Naive thymus-derived CD8-positive, alpha-beta T cell (primary cell): ENCODE results near the gene FCRL1. TPM values are rescaled to one million over a fixed set of nuclear protein-coding genes. Genes with fewer than 3 reads are reported as not detected.

Experiments
- ATAC-seq, 2 donors: fragments of 150-1000 bp; cut with Tn5 transposase in 1 of 2; sonication (Bioruptor Pico), chemical (Tn5 transposase) in 1 of 2; 1 replicate in 1 of 2; 2 replicates in 1 of 2; pipeline ENCODE4 v1.10.0; 2021; ENCODE audit warnings: mild to moderate bottlenecking in 2 of 2, moderate library complexity in 2 of 2
- POLR2A ChIA-PET: fragments of 350-600 bp; sonication (Branson Sonifier 250); formaldehyde crosslinking; loops from one replicate; lab custom pipeline; 2021; ENCODE audit warnings: antibody characterized with exemption; lab: Charles Lee
- DNase-seq, 10 donors: peaks; one replicate each; pipeline versions ENCODE4 v3.0.0 to v3.0.0-alpha.2; 2020 to 2022
- H3K27ac Mint-ChIP-seq, 10 donors: one replicate each; pipeline ENCODE4 v1.8.0; 2020 to 2022; ENCODE audit warnings: mild to moderate bottlenecking in 10 of 10, mixed read lengths in 10 of 10, moderate library complexity in 4 of 10, inconsistent platforms in 1 of 10
- H3K27me3 Mint-ChIP-seq, 5 donors: one replicate each; pipeline ENCODE4 v1.8.0; 2021 to 2022; ENCODE audit warnings: mixed read lengths in 5 of 5
- H3K36me3 Mint-ChIP-seq, 3 donors: one replicate each; pipeline ENCODE4 v1.8.0; 2020 to 2022; ENCODE audit warnings: mixed read lengths in 3 of 3, mild to moderate bottlenecking in 2 of 3, inconsistent platforms in 1 of 3
- H3K4me1 Mint-ChIP-seq, 4 donors: one replicate each; pipeline ENCODE4 v1.8.0; 2021 to 2022; ENCODE audit warnings: mixed read lengths in 4 of 4
- H3K4me3 Mint-ChIP-seq, 10 donors: one replicate each; pipeline ENCODE4 v1.8.0; 2020 to 2022; ENCODE audit warnings: mild to moderate bottlenecking in 10 of 10, mixed read lengths in 10 of 10, moderate library complexity in 6 of 10, inconsistent platforms in 1 of 10
- H3K9me3 Mint-ChIP-seq, 9 donors: one replicate each; pipeline ENCODE4 v1.8.0; 2020 to 2022; ENCODE audit warnings: mixed read lengths in 9 of 9, mild to moderate bottlenecking in 3 of 9, inconsistent platforms in 1 of 9, moderate library complexity in 1 of 9
- polyA plus RNA-seq, 3 donors: library from polyadenylated mRNA; unstranded; fragments of 300-500 nt; fragmentation: Illumina TruSeq; gene quantifications; one replicate each; pipeline ENCODE4 v1.2.3, GENCODE V29; 2021
- total RNA-seq, 8 experiments: library from RNA in 2 of 8; stranded (reverse) in 2 of 8; gene quantifications; one replicate each; pipeline ENCODE4 v1.2.3 and lab custom pipeline; 2021 to 2026

FCRL1 gene
- total and polyA plus RNA-seq, 5 experiments from 2014 or later = 0.09 to 14.0 (median 6.7) TPM; not detected in 1

- H3K4me3 Mint-ChIP-seq = no peak overlapping the region
- no peaks in the 10 kb centered on the region for H3K36me3 Mint-ChIP-seq
- peaks cover 0 to 12% (median 0%) of the 10 kb centered on the region in 4 donors for H3K4me1 Mint-ChIP-seq
- no peak overlapping the region for H3K27ac Mint-ChIP-seq
- H3K27me3 Mint-ChIP-seq = peaks cover 0 to 18% (median 0%) of the 10 kb centered on the region in 5 donors
- POLR2A ChIA-PET = no interaction called here
- no peak for ATAC-seq
- no peak for DNase-seq
- no peaks in the 10 kb centered on the region for H3K9me3 Mint-ChIP-seq
Observed at GRCh38 chr1:157831968-157832626, 12.2 kb upstream of the FCRL1 start.

DNA sequence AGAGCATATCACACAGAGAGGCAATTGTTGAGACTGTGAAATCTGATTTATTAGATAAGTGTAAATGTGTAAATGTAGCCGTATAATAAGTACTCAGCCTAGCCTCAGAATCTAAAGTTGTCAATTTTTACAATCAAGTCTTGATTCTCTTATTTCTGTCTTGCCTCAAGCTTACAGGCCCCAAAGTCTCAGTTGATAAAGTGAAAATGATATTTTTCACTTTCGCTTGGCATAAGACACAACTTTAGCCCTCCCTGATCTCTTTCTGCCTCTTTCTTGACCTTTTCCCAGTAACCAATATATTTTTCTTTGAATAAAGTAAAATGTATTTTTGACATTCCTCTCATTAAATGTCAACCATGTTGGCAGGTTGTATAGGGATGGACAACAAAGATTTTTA is 11.0 kb upstream of the FCRL1 start:
- H3K4me1 Mint-ChIP-seq = peaks cover 0 to 12% (median 0%) of the 10 kb centered on the region in 4 donors
- POLR2A ChIA-PET = no interaction called here
- H3K9me3 Mint-ChIP-seq = no peaks in the 10 kb centered on the region
- H3K27me3 Mint-ChIP-seq = peaks cover 0 to 17% (median 2%) of the 10 kb centered on the region in 5 donors
- DNase-seq = no peak
- H3K36me3 Mint-ChIP-seq = no peaks in the 10 kb centered on the region
- no peak overlapping the region for H3K4me3 Mint-ChIP-seq
- no peak for ATAC-seq
- H3K27ac Mint-ChIP-seq = no peak overlapping the region

- Mint-ChIP-seq H3K27ac (no peak overlapping the region), H3K4me3 (no peak overlapping the region), H3K9me3 (peaks cover 0 to 3% (median 0%) of the 10 kb centered on the region in 9 donors), H3K4me1 (peaks cover 0 to 12% (median 0%) of the 10 kb centered on the region in 4 donors), H3K36me3 (no peaks in the 10 kb centered on the region), H3K27me3 (peaks cover 0 to 16% (median 4%) of the 10 kb centered on the region in 5 donors)
- POLR2A ChIA-PET = no interaction called here
- ATAC-seq (no peak), DNase-seq (no peak)
Observed at GRCh38 chr1:157829711-157830110, 9.8 kb upstream of the FCRL1 start.

DNA sequence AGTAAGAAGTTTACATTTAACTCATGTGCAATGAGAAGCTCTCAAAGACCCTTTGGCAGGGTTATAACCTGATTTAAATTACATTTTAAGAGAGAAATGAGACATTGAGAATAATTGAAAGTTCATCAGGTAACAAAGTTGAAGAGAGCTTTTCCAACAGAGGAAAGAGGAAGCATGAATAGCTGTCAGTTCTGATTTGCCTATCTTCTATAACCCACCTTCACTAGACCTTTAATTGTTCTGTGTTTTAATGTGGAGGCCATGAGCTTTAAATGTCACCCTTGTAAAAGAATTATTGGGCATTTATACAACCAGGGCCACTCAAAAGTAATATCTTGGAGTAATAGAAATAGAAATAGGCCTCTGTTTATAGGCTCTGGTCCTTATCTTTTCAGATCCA is 9.3 kb upstream of the FCRL1 start:
- H3K27me3 Mint-ChIP-seq = peaks cover 0 to 20% (median 5%) of the 10 kb centered on the region in 5 donors
- H3K9me3 Mint-ChIP-seq = peaks cover 0 to 3% (median 0%) of the 10 kb centered on the region in 9 donors
- ATAC-seq (no peak), DNase-seq (no peak)
- H3K4me1 Mint-ChIP-seq = peaks cover 0 to 12% (median 0%) of the 10 kb centered on the region in 4 donors
- H3K4me3 Mint-ChIP-seq = no peak overlapping the region
- no peak overlapping the region for H3K27ac Mint-ChIP-seq
- no peaks in the 10 kb centered on the region for H3K36me3 Mint-ChIP-seq
- POLR2A ChIA-PET = no interaction called here

GRCh38 chr1:157820299-157820698 is 379 bp upstream of the FCRL1 start:
- Mint-ChIP-seq H3K36me3 (no peaks in the 10 kb centered on the region), H3K27me3 (peaks cover 0 to 21% (median 9%) of the 10 kb centered on the region in 5 donors), H3K9me3 (peaks cover 0 to 3% (median 0%) of the 10 kb centered on the region in 9 donors), H3K4me1 (peaks cover 0 to 24% (median 1%) of the 10 kb centered on the region in 4 donors), H3K27ac (no peak overlapping the region), H3K4me3 (no peak overlapping the region)
- DNase-seq (no peak), ATAC-seq (no peak)
- POLR2A ChIA-PET = no interaction called here

DNA sequence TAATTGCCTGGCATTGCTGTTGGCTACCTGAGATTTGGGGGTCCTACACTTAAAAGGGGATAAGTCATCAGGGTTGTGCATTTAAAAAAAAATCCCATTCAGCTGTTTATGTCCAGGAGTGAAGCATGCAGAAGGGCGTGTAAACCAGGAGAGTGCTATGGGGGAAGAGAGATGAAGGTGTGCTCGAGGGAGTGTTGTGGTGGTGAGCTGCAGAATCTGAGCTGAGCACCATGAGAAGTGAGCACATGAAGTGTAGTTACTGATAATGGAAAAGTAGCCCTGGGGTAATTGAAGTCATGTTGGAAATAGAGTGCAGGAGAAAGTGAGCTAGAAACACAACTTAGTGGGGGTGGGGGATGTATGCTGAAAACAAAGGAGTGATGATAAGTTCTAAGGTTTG is 705 bp downstream of the FCRL1 start:
- POLR2A ChIA-PET = interaction anchor here (0.8 kb wide), 1 partner anchor 58 kb away, joined by 3 read pairs; no protein-coding TSS in a partner anchor

DNA sequence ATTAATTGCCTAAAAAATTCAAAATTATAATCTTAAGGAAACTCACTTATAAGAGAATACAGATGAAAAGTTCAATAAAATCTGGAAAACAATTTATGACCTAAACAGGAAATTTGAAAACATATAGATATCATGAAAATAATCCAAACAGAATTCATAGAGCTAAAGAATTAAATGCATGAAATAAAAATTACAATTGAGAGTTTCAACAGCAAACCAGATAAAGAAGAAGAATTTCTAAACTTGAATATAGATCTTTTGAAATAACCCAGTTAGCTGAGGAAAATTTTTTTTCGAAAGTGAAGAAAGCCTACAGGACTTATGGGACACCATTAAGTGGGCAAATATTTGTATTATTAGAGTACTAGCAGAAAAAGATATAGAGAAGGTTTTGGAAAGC is 6.7 kb downstream of the FCRL1 start:
- no peak for DNase-seq
- peaks cover 0 to 41% (median 20%) of the 10 kb centered on the region in 9 donors for H3K9me3 Mint-ChIP-seq
- ATAC-seq = no peak
- peak overlapping the region in 1 of 10 donors; percentile 44 for H3K27ac Mint-ChIP-seq
- H3K27me3 Mint-ChIP-seq = peaks cover 9 to 23% (median 10%) of the 10 kb centered on the region in 5 donors
- POLR2A ChIA-PET = no interaction called here
- H3K36me3 Mint-ChIP-seq = peaks cover 0 to 27% (median 2%) of the 10 kb centered on the region in 3 donors
- H3K4me1 Mint-ChIP-seq = peaks cover 0 to 36% (median 0%) of the 10 kb centered on the region in 4 donors
- no peak overlapping the region for H3K4me3 Mint-ChIP-seq

More for the DNA sequence above, 705 bp downstream of the FCRL1 start:
- DNase-seq (no peak), ATAC-seq (no peak)
- H3K27me3 Mint-ChIP-seq = peaks cover 1 to 22% (median 4%) of the 10 kb centered on the region in 5 donors
- H3K36me3 Mint-ChIP-seq = peaks cover 0 to 6% (median 2%) of the 10 kb centered on the region in 3 donors
- peaks cover 0 to 13% (median 2%) of the 10 kb centered on the region in 9 donors for H3K9me3 Mint-ChIP-seq
- H3K27ac Mint-ChIP-seq = no peak overlapping the region
- H3K4me1 Mint-ChIP-seq = peaks cover 0 to 25% (median 1%) of the 10 kb centered on the region in 4 donors
- no peak overlapping the region for H3K4me3 Mint-ChIP-seq

DNA sequence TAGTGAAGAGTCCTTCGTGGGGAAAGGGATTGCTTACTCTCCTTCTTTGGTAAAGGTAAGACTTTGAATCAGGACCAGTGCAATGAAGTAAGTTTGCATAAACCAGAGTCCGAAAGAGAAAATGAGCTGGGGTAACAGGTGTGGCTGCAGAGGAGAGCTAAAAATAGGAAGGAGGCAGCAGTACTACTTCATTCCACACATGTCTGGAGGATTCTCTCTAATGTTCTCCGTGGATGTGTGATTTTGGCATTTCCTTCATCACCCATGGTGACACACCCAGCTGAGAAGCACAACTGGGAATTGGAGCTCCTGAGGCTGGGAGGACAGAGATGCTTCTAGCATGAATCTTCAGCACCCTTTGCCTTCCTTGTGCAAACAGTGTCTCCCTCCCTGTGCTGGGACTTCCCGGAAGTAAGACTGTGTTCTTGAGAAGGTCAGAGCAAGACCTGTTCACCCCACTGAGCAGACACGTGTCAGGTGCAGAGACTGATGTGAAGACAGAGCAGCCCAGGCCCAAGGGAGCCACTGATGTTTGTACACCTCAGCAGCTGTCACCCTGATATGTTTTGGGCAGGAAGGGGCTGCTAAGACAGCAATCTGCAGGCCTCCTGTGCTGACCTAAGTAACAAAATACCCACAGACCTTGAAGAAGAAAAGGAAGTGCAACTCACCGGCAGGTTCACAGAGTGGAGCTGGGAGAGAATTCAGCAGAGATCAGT is 13.3 kb downstream of the FCRL1 start:
- H3K9me3 Mint-ChIP-seq = peaks cover 0 to 5% (median 0%) of the 10 kb centered on the region in 9 donors
- peaks cover 9 to 33% (median 17%) of the 10 kb centered on the region in 5 donors for H3K27me3 Mint-ChIP-seq
- POLR2A ChIA-PET = no interaction called here
- peaks cover 0 to 5% (median 0%) of the 10 kb centered on the region in 3 donors for H3K36me3 Mint-ChIP-seq
- H3K4me3 Mint-ChIP-seq = peak overlapping the region in 2 of 10 donors; percentile 12 to 56
- DNase-seq (peak in 1 of 10 donors; percentile 33), ATAC-seq (peak; percentile 14 to 85)
- H3K4me1 Mint-ChIP-seq = peaks cover 0 to 51% (median 0%) of the 10 kb centered on the region in 4 donors
- H3K27ac Mint-ChIP-seq = peak overlapping the region in 2 of 10 donors; percentile 37 to 77

DNA sequence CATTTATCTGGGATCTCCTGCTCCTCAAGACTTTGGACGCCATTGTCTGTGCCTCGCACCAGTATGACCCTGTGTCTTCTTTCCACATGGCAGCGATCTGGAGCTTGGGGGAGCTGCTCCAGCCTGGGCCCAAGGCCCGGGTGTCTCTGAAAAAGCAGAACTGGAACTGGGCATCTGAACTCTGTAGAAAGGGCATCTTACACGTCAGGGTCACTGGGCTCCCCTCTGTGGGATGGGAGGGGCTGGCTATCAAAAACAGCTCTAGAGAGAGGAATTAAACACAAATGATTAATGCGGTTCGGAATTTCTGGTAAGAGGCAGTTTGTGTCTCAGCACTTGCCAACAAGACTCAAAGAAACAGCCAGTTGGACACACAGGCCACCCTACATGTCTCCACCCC is 16.1 kb downstream of the FCRL1 start:
- Mint-ChIP-seq H3K27me3 (peaks cover 4 to 31% (median 11%) of the 10 kb centered on the region in 5 donors), H3K27ac (peak overlapping the region in 1 of 10 donors; percentile 2), H3K4me3 (no peak overlapping the region), H3K4me1 (peaks cover 0 to 39% (median 0%) of the 10 kb centered on the region in 4 donors), H3K9me3 (no peaks in the 10 kb centered on the region), H3K36me3 (no peaks in the 10 kb centered on the region)
- ATAC-seq (no peak), DNase-seq (no peak)
- POLR2A ChIA-PET = no interaction called here

DNA sequence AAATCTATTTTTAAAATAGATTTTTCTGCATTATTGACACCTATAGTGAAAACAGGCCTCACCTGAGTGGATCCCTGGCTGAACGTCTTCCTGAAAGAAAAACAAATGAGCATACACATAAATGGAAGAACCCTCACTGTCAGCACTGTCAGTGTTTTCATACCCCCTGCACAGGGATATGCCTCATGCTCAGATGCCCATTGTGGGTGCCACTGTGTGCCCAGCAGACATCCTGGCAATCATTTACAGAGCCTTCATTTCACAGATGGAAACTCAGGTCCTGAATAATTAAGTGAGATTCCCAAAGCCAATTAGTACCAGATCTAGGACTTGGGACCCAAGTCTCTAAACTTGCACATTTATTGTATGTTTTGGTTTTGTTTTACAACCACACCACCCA is 19.9 kb downstream of the FCRL1 start:
- Mint-ChIP-seq H3K36me3 (no peaks in the 10 kb centered on the region), H3K27ac (no peak overlapping the region), H3K4me3 (no peak overlapping the region), H3K9me3 (no peaks in the 10 kb centered on the region), H3K4me1 (peaks cover 0 to 22% (median 0%) of the 10 kb centered on the region in 4 donors), H3K27me3 (peaks cover 0 to 6% (median 0%) of the 10 kb centered on the region in 5 donors)
- ATAC-seq (no peak), DNase-seq (no peak)
- POLR2A ChIA-PET = no interaction called here

DNA sequence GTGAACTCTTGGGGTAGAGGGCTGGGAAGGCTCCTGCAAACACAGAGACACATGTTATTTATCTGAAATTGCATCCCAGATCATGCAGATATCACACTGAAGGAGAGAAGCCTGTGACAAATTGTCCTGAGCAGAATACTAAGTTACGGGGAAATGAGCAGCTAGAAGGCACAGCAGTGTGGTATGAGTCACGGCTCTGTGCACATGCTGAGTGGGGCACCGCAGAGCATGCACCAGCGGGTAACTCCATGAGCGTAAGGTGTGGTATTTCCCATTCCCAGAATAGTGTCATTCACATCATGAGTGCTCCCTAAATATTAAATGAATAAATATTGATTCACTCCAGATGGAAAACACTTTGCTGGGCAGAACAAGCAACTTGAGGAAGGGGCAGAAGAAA is 21.7 kb downstream of the FCRL1 start:
- Mint-ChIP-seq H3K27me3 (peaks cover 0 to 2% (median 0%) of the 10 kb centered on the region in 5 donors), H3K27ac (no peak overlapping the region), H3K9me3 (peaks cover 0 to 14% (median 9%) of the 10 kb centered on the region in 9 donors), H3K36me3 (peaks cover 0 to 6% (median 0%) of the 10 kb centered on the region in 3 donors), H3K4me1 (peaks cover 0 to 8% (median 0%) of the 10 kb centered on the region in 4 donors), H3K4me3 (no peak overlapping the region)
- no peak for DNase-seq
- POLR2A ChIA-PET = no interaction called here
- no peak for ATAC-seq

DNA sequence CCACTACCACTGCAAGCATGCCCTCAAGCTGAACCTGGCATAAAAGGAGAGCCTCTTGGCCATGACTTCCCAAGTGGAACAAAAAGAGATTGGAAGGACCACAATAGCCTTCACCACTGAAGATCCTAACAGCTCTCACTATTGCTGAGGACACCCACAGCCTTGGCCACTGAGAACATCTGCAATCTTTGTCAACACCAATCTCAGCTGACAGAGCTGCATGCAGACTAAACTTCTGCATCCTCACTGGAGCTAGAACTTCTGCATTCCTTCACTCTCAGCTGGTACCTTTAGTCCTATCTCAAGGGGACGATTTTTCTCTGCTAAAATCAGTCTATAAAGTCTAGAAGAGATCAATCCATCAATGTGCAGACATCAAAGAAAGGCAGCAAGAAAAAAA is 34.7 kb downstream of the FCRL1 start:
- POLR2A ChIA-PET = no interaction called here
- Mint-ChIP-seq H3K36me3 (peaks cover 0 to 1% (median 0%) of the 10 kb centered on the region in 3 donors), H3K27ac (no peak overlapping the region), H3K4me3 (no peak overlapping the region), H3K4me1 (peaks cover 0 to 49% (median 0%) of the 10 kb centered on the region in 4 donors), H3K27me3 (peaks cover 0 to 18% (median 8%) of the 10 kb centered on the region in 5 donors), H3K9me3 (peaks cover 0 to 12% (median 3%) of the 10 kb centered on the region in 9 donors)
- DNase-seq (no peak), ATAC-seq (no peak)

DNA sequence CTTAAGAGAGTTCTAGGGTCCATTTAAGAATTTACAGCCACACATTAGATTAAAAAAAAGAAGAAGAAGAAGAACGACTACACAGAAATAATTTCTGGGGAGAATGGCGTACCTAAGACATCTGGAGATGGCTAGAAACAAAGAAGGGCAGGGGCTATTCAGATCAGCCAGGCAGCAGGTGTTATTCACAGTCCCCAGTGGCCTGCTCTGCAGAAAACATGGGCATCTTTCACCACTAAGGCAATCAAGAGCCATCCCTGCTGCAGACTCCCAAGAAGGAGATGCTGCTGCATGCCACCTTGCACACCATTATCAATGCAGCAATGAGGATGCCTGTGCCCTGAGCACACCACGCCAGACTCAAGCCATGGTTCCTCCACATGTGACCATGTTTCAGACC is 35.1 kb downstream of the FCRL1 start:
- Mint-ChIP-seq H3K27ac (no peak overlapping the region), H3K27me3 (peaks cover 0 to 18% (median 8%) of the 10 kb centered on the region in 5 donors), H3K36me3 (no peaks in the 10 kb centered on the region), H3K9me3 (peaks cover 0 to 10% (median 0%) of the 10 kb centered on the region in 9 donors), H3K4me3 (no peak overlapping the region), H3K4me1 (peaks cover 0 to 50% (median 0%) of the 10 kb centered on the region in 4 donors)
- DNase-seq (no peak), ATAC-seq (no peak)
- POLR2A ChIA-PET = no interaction called here
